Transverse colon (tissue), 4 donors: ENCODE measurements around the gene ABHD6.

Source experiments
- CTCF ChIP-seq, 5 experiments: fragments of 200-600 bp in 3 of 5; fragments of 450-650 bp in 2 of 5; sonication (generic) in 3 of 5; IDR thresholded peaks; 1 replicate in 2 of 5; 2 replicates in 3 of 5; pipeline ENCODE4 v1.5.1; 2016 to 2017; ENCODE audit warnings: antibody characterized with exemption in 5 of 5, inconsistent platforms in 3 of 5, mild to moderate bottlenecking in 2 of 5, moderate library complexity in 1 of 5
- POLR2A ChIP-seq: fragments of 450-650 bp; IDR thresholded peaks from one replicate; pipeline ENCODE4 v1.6.1; 2016; ENCODE audit warnings: antibody characterized with exemption, mild to moderate bottlenecking, moderate library complexity
- POLR2AphosphoS5 ChIP-seq, 3 donors: sonication (generic); formaldehyde crosslinking; IDR thresholded peaks; one replicate each; pipeline ENCODE4 v1.6.1; 2016; ENCODE audit warnings: antibody characterized with exemption in 3 of 3

DNA sequence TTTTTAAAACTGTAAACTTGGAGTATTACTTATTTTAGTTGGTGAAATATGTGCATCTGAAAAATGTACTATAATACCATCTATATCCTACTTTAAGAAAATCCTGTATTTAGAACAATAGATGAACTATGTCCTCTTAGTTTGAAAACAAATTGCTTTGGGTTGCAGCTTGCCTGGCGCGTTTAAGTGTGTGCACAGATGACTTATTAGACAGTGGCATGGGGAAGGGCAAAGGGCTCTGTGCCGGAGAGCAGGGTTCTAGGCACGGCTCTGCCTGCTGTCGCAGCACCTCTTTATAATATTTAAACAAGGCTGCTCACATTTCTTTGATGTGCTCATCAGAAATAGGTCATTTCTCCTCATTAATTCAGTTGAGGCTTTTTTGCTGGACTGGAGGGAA is 105.1 kb downstream of the ABHD6 start:
- no peak for TF ChIP-seq POLR2A
- TF ChIP-seq CTCF (IDR thresholded peaks at IDR 0.05) = no peak
- TF ChIP-seq POLR2AphosphoS5 (IDR thresholded peaks at IDR 0.05) = no peak
